HG03521 (cell line): ENCODE results near the gene DUSP2.
A peak's percentile ranks its signal among the peaks of the same experiment; 100 is the strongest.

Experiments
- ATAC-seq: cut with Tn5 transposase; IDR thresholded peaks from one replicate; pipeline ENCODE4 v1.9.1; 2021; ENCODE audit warnings: mild to moderate bottlenecking, moderate library complexity; ENCODE audit not compliant: unreplicated experiment

Gene DUSP2, protein sequence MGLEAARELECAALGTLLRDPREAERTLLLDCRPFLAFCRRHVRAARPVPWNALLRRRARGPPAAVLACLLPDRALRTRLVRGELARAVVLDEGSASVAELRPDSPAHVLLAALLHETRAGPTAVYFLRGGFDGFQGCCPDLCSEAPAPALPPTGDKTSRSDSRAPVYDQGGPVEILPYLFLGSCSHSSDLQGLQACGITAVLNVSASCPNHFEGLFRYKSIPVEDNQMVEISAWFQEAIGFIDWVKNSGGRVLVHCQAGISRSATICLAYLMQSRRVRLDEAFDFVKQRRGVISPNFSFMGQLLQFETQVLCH

DNA sequence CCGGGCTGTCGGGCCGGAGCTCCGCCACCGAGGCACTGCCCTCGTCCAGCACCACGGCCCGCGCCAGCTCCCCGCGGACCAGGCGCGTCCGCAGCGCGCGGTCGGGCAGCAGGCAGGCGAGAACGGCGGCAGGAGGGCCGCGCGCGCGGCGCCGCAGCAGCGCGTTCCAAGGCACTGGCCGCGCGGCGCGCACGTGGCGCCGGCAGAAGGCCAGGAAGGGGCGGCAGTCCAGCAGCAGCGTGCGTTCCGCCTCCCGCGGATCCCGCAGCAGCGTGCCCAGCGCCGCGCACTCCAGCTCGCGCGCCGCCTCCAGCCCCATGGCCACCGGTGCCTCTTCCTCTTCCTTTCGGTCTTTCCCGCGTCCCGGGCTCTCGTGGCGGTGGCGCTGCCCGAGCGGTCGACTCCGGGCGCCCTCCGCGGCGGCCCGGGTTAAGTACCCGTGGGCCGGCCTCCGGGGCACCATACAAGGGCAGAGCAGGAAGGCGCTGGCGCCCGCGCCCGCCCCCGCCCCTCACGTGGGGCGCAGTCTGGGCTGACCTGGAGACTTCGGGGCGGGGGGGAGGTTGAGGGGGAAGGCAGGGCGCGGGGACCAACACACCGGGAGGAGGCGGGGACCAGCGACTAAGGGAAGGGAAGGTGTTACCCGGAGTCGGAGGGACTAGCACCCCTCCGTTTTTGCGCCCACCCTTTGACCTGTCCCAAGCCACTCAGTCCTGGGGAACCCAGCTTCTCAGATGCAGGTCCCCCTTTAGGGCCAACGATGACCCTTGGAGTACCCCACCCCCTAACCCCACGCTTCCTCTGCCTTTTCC lies at the start of gene DUSP2:
TSS of gene DUSP2 (minus strand) at position 405 of the 812 bp plus-strand sequence. CDS start at position 319, 86 bp downstream.
- peak; percentile 61 for ATAC-seq

DNA sequence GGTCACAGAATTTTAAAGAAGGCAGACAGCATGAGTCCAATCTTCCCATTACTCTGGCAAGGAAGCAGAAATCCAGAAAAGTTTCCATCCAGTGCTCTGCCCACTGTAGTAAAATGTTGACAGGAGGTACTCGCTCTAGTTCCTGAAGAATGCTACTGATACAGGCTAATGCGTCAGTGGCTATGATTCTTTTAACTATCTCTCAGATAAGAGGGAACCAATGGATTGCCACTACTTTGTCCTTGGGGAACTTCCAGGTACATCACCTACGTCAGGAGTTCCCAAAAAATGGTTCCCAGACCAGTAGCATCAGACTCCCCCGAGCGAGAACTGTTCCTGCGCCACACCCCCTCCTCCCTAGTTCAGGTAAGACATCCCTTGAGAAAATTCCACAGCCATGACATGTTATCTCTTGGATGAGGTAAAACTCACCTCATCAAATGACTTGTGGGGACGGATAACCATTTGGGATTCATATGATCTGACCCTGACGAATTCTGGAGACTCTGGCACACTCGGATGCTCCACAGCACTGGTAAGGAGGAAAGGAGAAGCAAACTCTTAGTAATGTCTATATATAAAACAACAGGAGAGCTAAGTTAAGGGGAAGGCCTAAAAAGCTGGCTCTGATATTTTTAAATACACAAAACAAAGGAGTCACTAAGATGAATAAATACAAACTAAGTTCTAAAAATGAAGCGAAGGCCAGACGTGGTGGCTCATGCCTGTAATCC lies 46.9 kb upstream of the DUSP2 start:
- no peak for ATAC-seq

DNA sequence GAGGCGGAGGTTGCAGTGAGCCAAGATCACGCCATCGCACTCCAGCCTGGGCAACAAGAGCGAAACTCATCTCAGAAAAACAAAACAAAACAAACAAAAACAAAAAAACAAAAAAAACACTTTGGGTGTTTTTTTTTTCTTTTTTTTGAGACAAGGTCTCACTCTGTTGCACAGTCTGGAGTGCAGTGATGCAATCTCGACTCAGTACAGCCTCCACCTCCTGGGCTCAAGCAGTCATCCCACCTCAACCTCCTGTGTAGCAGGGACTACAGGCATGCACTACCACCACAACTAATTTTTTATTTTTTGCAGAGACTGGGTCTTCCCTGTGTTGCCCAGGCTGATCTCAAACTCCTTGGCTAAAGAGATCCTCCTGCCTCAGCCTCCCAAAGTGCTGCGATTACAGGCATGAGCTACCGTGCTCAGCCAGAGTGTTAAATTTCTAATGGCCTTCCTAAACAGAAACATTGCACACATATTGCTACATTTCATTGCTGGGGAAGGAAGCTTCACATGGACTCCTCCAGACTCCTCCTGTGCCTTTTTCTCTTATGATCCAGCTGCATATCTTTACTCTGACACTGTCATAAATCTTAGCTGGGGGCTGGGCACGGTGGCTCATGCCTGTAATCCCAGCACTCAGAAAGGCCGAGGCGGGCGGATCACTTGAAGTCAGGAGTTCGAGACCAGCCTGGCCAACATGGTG lies 43.7 kb upstream of the DUSP2 start:
- no peak for ATAC-seq

DNA sequence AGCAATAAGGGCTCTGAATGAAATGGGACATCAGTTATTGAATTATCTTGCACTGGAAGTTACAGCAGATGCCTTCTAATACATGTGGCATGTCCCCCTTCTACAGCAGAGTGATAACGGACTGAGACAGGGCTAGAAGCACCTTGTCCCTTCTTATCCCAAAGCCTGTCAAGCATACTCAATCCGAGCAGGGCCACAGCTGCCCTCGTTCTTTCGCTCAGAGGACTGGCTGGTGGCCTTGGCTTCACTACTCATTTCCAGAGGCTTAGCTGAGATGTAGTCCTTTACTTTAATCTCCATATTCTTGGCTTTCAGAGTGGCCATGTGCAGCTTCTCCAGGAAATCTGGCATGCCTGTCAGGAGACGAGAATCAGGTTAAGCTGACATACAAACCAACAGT lies 41.3 kb upstream of the DUSP2 start:
- ATAC-seq, result no peak

DNA sequence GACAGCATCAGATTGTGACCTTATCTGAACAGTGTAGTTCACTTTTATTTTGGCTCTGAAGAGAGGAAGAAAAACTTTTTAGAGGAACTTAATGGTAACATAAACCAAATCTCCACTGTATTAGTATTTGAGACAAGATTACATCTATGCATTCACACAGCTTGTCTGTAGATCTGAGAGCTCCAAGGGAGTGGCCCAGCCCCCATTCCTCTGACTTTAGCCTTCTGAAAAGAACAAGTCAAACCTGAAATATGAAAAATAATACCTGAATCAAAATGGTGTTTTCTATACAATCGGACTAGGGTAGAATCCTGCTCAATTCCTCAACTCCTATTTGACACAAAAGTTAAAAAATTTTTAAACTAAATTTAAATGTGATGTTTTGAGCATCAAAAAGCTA lies 40.3 kb upstream of the DUSP2 start:
- no peak for ATAC-seq

DNA sequence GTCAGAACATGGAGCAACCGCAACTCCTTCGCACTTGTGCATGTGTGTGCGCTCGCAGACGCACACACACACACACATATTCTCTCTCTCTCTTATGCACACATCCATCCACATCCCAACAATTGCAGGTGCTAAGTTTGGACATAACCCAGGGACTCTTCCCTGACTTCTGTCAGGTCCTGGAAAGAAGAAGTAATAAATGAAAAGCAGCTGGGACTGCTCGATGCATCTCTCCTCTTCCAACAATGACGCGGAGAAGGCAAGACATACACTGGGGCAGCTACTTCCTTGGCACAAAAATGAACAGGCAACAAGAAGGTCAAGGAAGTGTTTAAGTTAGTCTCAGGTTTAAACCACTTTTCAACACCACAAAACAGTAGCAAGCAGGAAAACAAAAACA lies 39.7 kb upstream of the DUSP2 start:
- no peak for ATAC-seq

DNA sequence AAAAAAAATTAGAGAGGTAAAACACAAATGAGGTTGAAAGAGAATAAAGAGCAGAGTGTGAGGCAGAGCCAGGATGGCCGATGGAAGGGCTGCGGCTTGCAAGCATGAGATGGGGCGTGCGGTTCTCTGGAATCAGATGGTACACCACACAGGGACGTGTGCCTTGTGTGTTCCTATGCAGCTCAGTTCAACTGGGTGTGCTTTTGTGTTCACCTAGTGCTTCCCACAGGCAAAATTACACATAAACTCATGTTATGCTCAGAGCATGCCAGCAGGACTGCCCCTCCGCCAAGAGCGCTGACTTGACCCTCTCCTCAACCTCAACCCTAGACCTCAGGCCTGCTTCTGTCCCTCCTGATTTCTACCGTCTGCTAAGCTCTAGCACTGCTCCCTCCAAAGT lies 38.9 kb upstream of the DUSP2 start:
- no peak for ATAC-seq

DNA sequence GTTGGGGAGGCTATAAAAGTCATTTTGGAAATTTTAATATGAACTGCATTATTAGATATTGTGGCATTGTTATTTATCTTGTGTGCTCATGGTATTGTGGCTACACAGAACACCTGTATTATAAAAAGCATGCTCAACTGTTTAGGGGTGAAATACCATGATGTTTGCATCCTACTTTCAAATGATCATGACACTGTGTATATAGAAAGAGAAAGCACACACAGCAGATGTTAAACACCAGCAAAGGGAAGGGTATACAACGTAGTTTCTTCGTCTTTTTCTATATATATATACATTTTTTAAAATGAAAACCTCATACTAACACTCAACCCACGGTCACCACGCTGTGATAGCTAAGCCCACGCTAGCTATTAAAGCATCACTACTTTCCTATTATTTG lies 36.3 kb upstream of the DUSP2 start:
- ATAC-seq, result no peak

DNA sequence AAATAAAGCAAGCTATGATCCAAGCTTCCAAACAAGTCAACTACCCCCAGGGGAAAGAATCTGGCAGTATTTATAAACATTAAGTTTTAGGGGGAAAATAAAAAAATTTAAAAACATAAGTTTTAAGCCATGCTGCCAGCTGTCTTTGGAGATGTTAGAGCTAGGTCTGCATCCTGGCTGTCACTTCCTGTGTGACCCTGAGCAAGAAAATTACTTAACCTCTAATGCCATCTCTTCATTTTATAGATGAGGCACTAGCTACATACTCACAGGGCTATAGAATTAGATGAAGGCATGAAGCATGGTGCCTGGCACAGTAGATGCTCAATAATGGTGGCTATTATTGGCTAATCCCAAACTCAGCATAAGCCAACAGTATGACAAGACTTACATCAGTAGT lies 35.3 kb upstream of the DUSP2 start:
- ATAC-seq, result no peak

DNA sequence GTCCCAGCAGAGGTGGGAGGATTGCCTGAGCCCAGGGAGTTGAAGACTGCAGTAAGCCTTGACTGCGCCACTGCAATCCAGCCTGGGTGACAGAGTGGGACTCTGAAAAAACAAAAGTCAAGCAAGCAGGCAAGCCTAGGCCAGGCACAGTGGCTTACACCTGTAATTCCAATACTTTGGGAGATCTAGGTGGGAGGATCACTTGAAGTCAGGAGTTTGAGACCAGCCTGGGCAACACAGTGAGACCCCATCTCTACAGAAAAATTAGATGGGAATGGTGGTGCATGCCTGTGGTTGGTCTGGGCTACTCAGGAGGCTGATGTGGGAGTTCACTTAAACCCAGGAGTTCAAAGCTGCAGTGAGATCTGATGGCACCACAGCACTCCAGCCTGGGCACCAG lies 34.8 kb upstream of the DUSP2 start:
- ATAC-seq, result no peak

DNA sequence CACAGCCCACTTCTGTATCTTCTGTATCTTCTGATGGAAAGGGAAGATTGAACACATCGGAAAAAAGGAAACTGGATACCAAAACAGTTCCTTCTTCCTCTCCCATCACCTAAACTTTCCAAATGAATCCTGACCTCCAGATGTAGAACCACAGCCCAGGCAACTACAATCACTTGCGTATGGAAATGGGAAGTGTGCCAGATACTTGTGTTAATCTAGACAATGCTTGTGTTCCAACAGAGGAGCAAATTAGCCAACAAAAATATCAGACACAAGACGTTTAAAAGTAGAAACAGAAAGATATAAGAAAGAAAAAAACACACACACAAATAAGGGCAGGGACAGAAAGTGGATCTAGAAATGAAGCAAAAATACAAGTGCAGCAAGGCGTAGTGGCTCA lies 31.4 kb upstream of the DUSP2 start:
- no peak for ATAC-seq

DNA sequence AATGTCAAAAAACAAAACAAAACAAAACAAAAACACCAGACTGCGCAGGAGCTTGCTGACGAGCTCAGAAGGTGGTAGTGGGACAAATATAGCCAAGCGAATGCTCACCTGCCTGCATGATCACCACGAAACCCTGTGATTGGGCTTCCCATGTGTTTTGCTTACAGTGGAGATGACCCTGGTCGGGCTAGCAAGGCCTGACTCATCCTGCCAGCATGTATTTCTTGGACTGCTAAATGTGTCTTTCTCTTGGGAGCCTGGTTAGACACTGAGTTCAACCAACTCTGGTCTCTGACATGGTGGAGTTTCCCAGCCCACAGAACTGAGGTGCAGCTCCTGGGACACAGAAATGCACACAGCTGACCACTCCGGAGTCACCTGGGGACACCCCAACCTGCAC lies 30.7 kb upstream of the DUSP2 start:
- ATAC-seq, result no peak

DNA sequence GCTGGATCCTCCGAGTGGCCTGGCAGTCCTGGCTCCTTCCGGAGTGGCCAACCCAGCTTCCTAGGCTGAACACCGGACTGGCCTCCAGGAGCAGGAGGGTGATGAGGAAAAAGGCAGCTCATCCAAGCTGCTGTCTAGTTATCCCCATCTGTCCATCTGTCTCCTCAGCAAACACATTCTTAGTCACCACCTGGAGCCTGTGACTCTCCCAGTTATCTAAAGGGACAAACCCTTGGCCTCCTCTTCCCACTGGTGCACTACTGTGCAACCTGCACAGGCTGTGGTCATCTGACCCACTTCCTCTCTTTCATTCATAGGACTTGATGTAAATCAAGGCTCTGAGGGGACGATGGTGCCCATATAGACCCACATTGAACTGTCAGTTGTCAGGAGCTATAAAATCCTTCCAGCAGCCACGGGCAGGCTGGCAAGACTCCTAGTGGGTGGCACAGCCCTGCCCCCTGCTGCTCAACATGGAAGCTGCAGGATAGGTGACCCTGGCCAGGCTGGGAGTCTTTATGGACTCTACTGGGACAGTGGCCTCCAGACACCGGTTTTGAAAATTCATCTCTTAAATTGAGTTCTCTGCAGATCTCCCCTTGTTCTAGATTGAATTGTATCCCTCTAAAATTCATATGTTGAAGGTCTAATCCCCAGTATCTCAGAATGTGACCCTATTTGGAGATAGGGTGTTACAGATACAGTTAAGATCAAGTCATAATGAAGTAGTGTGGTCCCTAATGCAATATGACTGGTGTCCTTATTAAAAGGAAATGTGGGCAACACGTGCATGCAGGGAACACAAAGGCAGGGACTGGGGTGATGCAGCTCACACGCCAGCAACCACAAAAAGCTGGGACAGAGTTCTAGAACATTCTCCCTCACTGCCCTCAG lies 29.3 kb upstream of the DUSP2 start:
- peak; percentile 70 for ATAC-seq

DNA sequence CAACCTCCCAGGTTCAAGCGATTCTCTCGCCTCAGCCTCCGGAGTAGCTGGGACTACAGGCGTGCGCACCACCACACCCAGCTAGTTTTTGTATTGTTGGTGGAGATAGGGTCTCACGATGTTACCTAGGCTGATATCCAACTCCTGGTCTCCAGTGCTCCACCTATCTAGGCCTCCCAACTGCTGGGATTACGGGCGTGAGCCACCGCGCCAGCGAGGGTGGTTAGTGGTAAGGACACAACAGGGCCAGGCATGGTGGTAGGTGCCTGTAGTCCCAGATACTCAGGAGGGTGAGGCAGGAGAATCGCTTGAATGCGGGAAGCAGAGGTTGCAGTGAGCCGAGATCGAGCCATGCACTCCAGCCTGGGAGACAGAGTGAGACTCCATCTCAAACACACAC lies 26.6 kb upstream of the DUSP2 start:
- ATAC-seq, result no peak

DNA sequence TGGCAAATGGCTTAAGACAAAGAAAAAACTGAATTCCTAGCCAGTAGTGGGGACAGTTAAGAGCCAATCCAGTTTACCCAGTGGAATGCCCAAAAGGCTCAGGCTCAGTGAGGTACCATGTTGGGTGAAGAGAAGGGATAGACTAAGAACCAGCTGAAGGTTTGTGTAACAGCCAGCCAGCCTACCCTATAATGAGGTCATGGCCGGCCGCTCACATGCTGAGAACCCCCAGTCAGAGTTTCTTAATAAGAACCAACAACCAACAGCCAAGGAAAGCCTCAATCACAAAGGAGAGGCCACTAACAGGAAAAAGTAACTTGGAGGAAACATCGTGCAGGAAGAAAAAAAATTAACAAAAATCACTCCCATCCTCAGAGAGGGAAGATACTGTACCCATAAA lies 25.4 kb upstream of the DUSP2 start:
- no peak for ATAC-seq

DNA sequence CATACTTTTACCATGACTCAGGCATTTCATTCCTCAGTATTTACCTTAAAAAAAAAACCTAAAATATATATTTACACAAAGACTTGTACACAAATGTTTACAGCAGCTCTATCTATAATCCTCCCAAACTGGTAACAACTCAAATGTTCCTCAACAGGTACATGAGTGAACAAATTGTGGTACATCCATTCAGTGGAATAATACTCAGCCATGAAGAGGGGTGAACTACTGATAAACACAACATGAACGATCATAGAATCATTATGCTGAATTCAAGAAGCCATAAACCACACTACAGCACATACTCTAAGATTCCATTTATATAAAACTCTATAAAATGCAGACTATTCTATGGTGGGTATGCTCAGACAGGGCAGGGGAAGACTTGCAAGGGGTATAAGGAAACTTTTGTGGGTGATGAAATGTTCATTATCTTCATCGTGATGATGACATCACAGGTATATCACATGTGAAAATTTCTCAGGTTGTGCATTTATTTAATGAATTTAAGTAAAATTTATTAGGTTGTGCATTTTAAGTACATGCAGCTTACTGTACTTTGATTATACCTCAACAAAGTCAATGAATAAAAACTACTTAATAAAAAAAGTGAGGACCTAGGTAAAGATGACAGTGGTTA lies 24.7 kb upstream of the DUSP2 start:
- no peak for ATAC-seq

DNA sequence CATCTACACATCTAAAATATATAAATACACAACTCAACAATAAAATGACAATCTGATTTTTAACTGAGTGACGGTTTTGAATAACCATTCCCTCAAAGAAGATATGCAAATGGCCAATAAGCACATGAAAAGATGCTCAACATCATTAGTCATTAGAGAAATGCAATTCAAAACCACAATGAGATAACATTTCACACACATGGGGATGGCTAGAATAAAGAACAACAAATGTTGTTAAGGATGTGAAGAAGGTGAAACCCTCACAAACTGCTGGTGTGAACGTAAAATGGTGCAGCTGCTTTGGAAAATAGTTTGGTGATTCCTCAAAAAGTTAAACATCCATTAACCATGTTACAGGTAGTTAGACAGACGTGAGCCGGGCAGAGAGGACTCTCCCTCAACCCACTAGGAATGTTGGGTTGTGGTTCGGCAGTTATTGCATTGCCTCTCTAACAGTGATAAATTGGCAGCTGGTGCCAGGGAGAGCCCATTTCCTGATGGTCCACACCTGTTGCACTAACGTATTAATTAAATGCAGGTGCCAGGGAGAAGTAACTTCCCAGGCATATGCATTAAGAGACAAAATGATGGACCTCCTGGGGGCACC lies 22.3 kb upstream of the DUSP2 start:
- no peak for ATAC-seq

DNA sequence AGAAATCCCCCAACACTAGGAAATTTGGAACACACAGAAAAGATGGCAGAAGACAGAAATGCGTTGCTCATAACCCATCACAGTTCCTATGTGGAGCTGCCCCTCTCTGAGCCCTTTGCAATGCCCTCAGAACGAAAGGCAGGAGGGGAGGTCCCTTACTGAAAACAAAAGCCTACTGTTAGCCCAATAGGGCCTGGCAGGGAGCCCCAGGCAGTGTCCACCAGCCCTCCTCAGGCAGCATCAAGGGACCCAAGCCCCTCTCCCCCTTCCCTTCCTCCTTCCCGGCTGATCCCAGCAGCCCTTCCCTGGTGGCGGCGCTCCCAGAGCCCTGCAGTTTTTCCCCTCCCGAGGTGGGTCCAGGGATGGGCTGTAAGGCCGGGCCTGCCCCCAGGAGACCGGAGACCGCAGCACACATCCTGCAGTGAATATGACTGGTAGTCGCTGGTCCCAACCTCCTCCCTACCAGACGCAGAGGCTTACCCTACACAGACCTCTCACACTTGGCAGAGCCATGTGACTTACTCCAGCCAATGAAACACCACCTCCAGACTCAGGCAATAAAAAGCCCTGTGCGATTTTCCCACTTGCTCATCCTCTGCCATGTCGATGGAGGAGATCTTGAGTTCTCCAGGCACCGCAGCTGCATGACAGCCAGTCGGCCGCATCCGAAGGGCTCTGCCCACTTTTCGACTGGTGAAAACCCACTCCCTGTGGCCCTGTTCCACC lies 19.4 kb upstream of the DUSP2 start:
- ATAC-seq, result peak; percentile 65
